ENCODE data around the gene ADAMTS3.

Gene ADAMTS3

GRCh38 chr4:72274251-72274650, 294.8 kb downstream of the ADAMTS3 start:
- no peak for DNase-seq

GRCh38 chr4:72255269-72255668, 313.8 kb downstream of the ADAMTS3 start:
- DNase-seq, result no peak

- no peak for DNase-seq
Observed at GRCh38 chr4:72243641-72244040, 325.4 kb downstream of the ADAMTS3 start.

- DNase-seq, result no peak
Observed at GRCh38 chr4:72239487-72240116, 329.4 kb downstream of the ADAMTS3 start.
